HG03342 (cell line): ENCODE measurements around the gene SMIM13.

Source experiments
- ATAC-seq: cut with Tn5 transposase; IDR thresholded peaks from one replicate; pipeline ENCODE4 v1.9.1; 2021; ENCODE audit warnings: mild to moderate bottlenecking, moderate library complexity; ENCODE audit not compliant: unreplicated experiment

SMIM13 gene

DNA sequence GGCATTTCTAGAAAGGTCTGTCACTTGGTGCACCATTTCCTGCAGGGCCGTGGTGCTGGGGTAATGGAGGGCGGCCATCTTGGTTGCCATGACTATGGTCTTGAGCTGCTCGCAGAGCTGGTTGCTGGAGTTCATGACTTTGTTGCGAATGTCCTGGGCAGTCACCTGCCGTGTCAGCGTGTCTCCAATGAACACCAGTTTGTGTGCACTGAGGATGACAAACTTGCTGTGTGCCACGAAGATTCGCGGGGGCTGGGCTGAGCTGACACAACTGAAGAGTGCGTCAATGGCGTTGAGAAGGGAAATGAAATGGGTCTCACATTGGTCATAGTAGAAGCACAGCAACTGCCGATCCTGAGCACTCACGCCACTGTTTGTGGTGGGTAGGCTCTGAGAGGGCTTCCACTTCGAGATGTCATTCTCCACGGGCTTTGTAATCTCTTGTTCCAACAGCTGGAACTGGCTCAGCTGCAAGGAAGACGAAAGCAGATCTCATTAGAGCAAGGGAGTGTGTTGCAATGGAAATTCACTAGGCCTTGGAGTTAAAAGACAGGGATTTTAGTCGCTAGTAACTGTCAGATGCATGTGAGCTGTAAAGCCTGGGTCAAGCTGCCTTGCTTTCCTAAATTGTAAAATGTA, 91.7 kb downstream of the SMIM13 start:
- ATAC-seq = no peak

DNA sequence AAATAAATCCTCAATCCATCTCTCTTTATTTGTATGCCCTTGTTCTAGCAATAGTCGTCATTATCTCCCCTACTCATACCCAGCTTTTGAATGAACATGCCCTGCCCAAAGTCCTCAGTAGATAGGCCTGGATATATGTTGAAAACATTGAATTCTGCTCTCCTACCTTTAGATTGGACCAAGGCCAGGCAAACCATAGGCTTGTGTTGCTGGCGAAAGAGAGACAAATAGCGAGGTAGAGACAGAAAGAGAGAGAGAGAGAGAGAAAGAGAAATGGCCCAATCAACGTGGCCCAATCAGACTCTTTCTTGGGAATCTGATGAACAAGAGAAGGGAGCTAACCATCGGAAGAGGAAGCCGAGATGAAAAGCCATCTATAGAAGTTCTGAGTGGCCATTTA, 93.7 kb downstream of the SMIM13 start:
- no peak for ATAC-seq
